HEK293 (cell line): Measurements from ENCODE around the gene NAP1L1.

Source experiments
- ZBTB1 ChIP-seq: fragments of 450-650 bp; formaldehyde crosslinking; IDR thresholded peaks from 2 replicates; pipeline ENCODE4 v1.5.1; 2016; ENCODE audit warnings: missing biosample characterization, missing genetic modification characterization
- ZNF555 ChIP-seq: fragments of 450-650 bp; formaldehyde crosslinking; conservative IDR thresholded peaks from 2 replicates; pipeline ENCODE4 v1.5.1; 2017; ENCODE audit warnings: missing biosample characterization, mild to moderate bottlenecking, missing genetic modification characterization, inconsistent platforms

DNA sequence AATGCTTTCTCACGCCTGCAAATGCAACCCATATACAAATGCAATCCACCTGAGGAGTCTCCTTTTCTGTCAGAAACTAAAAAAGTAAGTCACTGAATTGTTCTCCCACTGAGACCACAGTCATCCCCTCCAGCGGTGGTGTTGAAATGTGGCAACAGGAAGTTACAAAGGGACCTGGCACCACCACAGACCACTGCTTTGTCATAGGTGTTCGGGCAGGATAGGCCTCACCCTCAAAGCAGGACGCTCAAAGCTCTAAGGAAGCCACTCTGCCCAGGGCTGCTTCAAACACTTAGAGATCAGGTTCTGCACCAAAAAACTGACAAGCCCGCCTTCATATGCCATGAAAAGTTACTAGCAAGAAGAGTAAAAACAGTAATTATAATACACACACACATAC lies 64.2 kb downstream of the NAP1L1 start:
- TF ChIP-seq ZNF555 (tag by site-specific recombination) (no peak), ZBTB1 (no peak)
